KG1 (cell line): ENCODE data around the gene AATF.

ENCODE experiments used
- DNase-seq: peaks from one replicate; lab custom pipeline; 2025; lab: John Stamatoyannopoulos, UW

Gene AATF

GRCh38 chr17:36941265-36942010, 7.3 kb upstream of the AATF start:
- no peak for DNase-seq

GRCh38 chr17:36942019-36942599, 6.6 kb upstream of the AATF start:
- DNase-seq: no peak

- DNase-seq: no peak
Measured at GRCh38 chr17:36942631-36943125, 6.1 kb upstream of the AATF start.

DNA sequence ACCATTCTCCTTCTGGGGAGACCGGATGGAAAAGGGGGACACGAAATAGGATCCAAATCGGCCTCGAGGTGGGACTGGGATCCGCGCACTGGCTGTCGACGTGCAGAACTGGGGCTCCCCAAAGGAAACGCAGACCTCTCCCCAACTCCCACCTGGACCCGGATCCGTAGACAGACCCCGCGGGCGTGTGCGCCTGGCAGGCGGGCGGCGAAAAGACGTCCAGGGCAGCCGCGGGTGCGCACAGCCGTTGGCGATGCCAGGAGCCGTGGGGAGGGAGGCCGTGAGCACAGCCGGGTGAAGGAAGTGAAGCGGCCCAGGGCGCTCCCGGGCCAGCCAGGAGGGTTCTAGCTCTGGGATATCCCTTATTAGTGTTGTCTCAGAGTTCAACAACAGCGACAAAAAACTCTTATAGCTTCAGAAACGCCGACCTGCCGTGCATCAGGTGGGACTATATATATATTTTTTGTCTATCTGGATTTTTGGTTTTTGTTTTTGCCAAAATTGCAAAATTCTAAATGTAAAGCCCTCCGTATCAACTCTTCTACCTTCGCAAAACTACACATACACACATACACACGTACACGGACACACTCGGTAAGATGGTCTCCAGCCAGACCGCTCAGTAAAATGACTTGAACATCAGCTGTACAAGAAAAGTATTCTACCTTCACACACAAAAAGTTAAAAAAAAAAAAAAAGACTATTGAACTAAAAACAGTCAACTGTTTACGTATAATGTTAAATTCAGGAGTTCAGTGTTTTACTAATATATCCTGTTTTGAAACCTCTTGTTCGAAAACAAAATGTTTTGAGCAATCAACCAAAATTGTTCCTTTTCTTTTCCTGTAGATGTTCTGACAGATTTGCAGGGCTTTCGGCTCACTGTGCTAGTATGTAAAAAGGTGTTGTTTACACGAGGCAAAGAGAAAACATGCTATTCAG, 5.2 kb upstream of the AATF start:
- DNase-seq: no peak

- no peak for DNase-seq
Measured at GRCh38 chr17:36944553-36944952, 4.2 kb upstream of the AATF start.

DNA sequence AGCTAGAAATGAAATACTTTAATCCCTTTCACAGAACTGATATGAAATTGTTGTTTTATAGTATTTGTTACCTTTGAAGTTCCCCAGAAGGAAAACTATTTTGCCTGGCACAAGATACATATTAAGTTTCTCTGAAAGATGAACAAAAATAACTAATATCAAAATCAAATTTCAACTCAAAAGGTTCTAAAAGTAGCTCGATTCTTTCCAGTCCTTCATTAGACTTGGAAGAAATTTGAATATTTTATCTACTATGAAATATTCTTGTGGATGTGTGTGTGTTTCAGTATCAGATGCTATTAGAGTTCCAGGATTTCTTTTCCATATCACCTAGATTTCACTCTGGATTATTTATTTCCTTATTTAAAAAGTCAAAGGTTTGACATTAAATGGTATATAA, 3.6 kb upstream of the AATF start:
- no peak for DNase-seq

DNA sequence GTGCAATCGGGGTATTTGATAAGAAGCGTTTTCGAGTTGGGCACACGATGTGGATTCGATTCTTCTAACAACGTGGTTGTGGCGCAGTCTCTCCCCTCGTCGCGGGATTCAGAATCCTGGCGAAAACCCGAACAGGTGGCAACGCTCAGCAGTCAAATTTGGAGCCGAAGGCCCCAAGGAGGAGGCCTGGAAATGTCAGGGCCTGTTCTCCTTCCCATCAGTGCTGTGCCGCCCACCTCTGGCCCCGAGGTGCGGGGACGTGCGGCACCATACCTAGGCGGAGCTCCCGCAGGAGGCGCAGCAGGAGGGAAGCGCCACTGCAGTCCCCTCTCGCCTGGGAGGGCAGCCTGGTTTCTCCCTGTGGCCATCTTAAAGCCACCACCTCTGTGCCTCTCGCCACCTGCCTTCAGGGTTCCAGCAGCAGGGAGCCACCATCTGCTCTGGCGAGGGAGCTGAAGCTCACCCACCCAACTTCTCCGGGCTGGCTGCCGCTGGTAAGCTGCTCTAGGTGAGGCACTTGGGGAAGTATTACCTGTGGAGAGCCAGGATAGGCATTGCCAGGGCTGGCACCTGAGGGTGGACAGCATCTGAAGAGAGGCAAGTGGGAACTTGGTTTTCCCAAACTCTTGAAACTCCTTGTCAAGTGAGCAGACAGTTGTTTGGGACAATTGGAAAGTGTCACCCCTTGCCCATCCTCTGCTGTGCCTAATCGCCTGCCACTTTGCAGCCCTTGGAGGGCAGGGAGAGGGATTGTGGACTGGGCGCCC, 2.6 kb upstream of the AATF start:
- DNase-seq: no peak

DNA sequence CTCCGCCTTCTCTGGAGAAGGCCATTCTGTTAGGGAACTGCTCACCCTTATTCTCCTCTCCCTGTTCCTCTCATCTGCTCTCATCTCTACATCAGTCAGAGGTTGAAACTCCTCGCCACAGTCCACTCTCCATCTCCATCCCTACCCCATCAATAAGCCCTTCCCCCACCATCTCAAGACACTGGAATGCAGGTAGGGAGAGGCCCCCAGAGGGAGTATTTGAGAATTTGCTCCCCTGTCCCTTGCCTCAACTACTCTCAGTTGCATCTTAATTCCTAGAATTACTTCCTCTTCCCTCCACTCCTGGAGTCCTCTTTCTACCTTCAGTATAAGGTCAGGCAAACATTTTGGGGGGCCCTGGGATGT, 2.0 kb upstream of the AATF start:
- no peak for DNase-seq

GRCh38 chr17:36947922-36948716, 635 bp upstream of the AATF start:
- no peak for DNase-seq

DNA sequence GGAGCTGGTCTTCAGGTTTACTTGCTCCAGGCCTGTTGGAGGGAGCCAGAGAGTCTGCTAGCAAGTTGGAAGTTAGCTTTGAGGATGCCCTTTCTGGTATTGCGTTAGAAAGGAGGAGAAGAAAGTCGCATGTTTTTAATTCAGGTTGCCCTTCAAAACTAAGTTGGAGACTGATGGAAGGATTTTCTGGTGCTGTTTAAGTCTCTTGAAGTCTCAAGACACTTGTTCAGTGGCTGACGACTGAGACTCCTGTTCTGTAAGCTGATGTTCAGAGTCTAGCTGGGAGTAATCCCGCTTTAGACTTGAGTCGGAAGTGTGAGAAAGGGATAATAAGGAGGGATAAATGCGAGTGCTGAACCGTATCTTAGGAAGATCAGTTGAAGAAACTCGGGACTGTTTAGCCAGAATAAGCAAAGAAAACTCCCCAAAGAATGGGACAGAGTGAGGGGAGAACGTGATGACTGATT, 740 bp downstream of the AATF start:
- DNase-seq: no peak

DNA sequence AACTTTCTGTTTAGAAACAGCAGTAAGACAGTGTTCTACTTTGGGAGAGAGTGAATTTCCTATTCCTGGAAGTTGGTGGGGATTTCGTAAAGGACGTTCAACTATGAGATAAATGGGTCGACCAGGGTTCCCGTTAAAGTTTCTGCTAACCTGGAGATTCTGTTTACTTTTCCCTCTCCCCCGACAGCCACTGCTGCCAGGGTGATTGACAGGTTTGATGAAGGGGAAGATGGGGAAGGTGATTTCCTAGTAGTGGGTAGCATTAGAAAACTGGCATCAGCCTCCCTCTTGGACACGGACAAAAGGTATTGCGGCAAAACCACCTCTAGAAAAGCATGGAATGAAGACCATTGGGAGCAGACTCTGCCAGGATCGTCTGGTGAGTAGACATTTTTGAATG, 1.3 kb downstream of the AATF start:
- DNase-seq: no peak

DNA sequence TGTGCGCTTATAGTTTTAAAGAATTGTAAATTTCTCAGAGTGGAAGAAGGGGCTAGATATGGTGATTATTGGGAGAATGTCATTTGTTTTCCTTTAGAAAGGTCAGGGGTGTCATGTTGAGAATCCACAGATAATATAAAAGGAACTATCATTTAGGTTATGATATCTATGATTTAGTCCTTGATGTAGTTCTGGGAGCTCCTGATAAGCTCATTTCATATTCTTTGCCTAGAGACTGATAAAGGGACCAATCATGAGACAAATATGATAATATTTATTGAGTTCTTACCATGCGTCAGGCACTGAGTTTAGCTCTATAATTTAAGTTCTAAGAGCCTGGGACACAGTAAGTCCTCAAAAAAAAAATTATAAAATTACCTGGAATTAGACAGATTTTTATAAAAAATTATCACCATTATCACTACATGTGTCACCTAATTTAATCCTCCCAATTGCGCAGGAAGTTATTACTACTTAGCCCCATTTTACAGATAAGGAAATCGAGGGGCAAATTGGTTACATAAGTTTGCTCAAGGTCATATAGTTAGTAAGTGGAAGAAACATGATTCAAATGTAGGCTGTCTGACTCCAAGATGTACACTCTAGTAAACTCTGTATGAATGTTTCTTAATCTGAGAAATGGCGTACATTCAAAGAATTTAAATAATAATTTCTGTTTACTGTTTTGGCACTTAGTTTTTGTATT, 2.5 kb downstream of the AATF start:
- DNase-seq: no peak

DNA sequence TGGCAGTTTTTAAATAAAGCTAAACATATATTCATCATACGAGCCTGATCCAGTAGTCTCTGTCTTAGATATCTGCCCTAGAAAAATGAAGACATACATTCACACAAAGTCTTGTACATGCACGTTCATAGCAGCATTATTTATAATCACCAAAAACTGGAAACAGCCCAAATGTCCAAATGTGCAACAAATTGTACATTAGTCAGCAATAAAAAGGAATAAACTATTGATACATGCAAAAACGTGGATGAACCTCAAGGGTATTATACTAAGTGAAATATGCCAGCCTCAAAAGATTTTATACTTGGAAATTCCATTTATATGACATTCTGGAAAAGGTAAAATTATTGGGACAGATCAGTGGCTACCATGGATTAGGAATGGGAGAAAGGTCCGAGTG, 22.8 kb downstream of the AATF start:
- DNase-seq: no peak

DNA sequence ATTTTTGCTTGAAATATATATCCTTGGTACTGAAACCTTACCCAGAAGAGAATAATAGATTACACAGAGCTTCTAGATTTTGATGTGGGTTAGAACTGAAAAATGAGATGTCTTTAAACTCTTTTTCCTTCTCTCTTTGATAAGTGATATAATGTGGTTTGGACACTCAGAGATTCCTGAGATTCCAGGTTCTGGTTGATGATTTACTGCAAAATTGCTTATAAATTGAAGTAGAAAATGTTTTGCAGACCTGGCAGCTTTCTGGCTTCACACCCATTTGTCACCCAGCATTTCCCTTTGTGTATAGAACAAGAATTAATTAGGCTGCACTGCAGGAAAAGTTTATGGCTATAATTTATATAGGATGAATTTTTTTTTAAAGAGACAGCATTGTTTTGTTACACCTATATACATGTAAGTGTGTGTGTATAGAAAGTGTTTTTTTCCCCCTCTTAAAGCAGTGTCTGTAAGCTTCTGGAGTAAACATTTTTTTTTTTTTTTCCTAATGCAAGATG, 23.5 kb downstream of the AATF start:
- DNase-seq: no peak

- DNase-seq: no peak
Measured at GRCh38 chr17:36972905-36973304, 24.2 kb downstream of the AATF start.

- DNase-seq: no peak
Measured at GRCh38 chr17:36975922-36976515, 27.3 kb downstream of the AATF start.

DNA sequence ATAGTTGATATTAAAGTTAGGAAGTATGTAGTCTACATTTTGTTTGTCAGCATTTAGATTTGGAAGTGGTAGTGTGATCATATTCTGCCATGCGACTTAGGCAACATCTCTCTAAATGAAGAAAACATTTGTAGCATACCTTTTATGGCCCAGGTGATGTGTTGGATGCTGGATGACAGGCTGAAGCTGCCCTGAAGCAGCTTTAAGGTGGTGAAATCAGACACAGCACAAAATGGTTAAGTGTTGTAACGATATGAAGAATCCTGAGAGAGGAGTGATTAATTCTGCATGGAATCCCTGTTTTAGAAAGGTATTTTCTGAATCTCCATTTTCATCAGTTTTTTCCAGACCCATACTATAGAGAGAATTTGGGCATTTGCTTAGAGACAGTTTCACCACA, 28.3 kb downstream of the AATF start:
- DNase-seq: no peak

DNA sequence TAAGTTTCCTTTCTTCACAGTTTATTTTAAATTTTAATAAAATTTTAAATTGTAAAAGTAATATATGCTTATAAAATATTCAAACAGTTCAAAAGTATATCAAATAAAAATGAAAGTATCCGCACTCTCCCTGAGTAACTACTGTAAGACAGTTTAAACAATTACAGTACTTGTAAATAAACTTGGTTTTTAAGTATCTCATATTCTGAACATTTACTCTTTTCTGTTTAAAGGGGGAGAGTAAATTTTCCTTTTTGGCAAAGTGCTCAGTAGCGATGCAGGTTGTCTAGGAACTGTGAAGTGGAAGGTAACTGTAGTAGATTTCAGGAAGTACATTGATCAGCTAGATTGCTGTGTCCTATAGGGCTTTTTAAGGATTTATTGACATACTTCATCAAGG, 28.8 kb downstream of the AATF start:
- no peak for DNase-seq

DNA sequence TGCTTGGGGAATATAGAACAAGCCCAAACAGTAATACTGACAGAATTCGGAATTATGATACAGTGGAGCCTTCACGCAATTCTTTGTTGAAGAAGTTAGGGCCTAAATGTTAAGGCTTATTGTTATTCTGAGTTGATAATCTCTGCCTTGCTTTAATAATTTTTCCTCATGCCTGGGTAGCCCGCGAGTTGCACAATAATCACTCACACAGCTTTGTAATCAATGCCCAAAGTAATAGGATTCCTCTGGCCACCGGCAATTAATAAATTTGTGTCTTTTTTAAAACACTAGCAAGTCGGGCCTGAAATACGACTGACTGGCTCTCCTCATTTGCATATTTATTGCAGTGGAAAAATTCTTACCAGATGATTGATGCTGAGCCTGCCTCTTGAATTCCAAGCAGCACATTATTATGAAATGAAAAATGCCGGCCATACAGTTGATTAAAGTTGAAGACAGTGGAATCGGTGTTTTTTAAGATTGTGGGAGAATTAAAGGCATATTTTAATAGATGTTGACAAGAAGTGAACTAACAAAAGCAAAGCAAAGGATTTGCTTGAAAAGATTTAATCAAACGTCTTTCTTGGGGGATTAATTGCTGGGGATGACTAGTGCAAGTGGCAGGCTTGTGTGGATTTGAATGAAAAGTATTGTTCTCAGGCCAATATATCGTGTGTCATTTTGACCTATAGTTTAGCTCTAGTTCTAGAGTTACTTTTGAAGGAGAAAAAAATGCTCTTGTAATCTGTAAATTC, 30.2 kb downstream of the AATF start:
- DNase-seq: no peak
